ENCODE data around the gene UBA6. TPM values are rescaled to one million over a fixed set of nuclear protein-coding genes. Genes with fewer than 3 reads are reported as not detected.

Gene UBA6
- total RNA-seq, 4 donors from 2014 or later = 49.4 to 81.9 (median 56.3) TPM

- no peak for DNase-seq (ENCODE audit: low spot score in 2 of 2)
- Histone ChIP-seq H3K4me1 (no peaks in the 10 kb centered on the region), H3K27me3 (no peaks in the 10 kb centered on the region), H3K9me3 (no peaks in the 10 kb centered on the region), H3K27ac (no peak overlapping the region), H3K4me3 (no peak overlapping the region), H3K36me3 (peaks cover 34% of the 10 kb centered on the region)
- no peak for TF ChIP-seq EP300 (IDR thresholded peaks at IDR 0.05)
- no peak for TF ChIP-seq POLR2AphosphoS5 (IDR thresholded peaks at IDR 0.05)
- no peak for TF ChIP-seq CTCF (IDR thresholded peaks at IDR 0.05)
- no peak for TF ChIP-seq POLR2A (IDR thresholded peaks at IDR 0.05)
- WGBS = 88% methylated on average over 2 of the region's 2 CpGs
These were observed 20.3 kb downstream of the UBA6 start for GRCh38 chr4:67680581-67681222.

GRCh38 chr4:67678612-67679011 lies 22.3 kb downstream of the UBA6 start:
- Histone ChIP-seq H3K4me3 (no peak overlapping the region), H3K27ac (no peak overlapping the region), H3K36me3 (peaks cover 50% of the 10 kb centered on the region), H3K27me3 (no peaks in the 10 kb centered on the region), H3K9me3 (no peaks in the 10 kb centered on the region), H3K4me1 (no peaks in the 10 kb centered on the region)
- WGBS = 69% methylated on average over 2 of the region's 2 CpGs
- no peak for DNase-seq (ENCODE audit: low spot score in 2 of 2)
- TF ChIP-seq POLR2A (IDR thresholded peaks at IDR 0.05) (no peak), POLR2AphosphoS5 (IDR thresholded peaks at IDR 0.05) (no peak)

- H3K4me1 ChIP-seq = no peaks in the 10 kb centered on the region
- no peak overlapping the region for H3K4me3 ChIP-seq
- H3K27me3 ChIP-seq = no peaks in the 10 kb centered on the region
- 97% methylated on average over 2 of the region's 2 CpGs for WGBS
- no peak overlapping the region for H3K27ac ChIP-seq
- H3K9me3 ChIP-seq = no peaks in the 10 kb centered on the region
- no peak for TF ChIP-seq POLR2AphosphoS5 (IDR thresholded peaks at IDR 0.05)
- no peak for TF ChIP-seq CTCF (IDR thresholded peaks at IDR 0.05)
- no peak for TF ChIP-seq EP300 (IDR thresholded peaks at IDR 0.05)
- no peak for TF ChIP-seq POLR2A (IDR thresholded peaks at IDR 0.05)
- no peak for DNase-seq (ENCODE audit: low spot score in 2 of 2)
- H3K36me3 ChIP-seq = peaks cover 74% of the 10 kb centered on the region
These were observed 26.9 kb downstream of the UBA6 start for GRCh38 chr4:67674098-67674497.

GRCh38 chr4:67668315-67668714 lies 32.6 kb downstream of the UBA6 start:
- Histone ChIP-seq H3K27me3 (no peaks in the 10 kb centered on the region), H3K36me3 (peaks cover 65% of the 10 kb centered on the region), H3K4me1 (no peaks in the 10 kb centered on the region), H3K4me3 (no peak overlapping the region), H3K27ac (no peak overlapping the region), H3K9me3 (no peaks in the 10 kb centered on the region)
- DNase-seq (ENCODE audit: low spot score in 2 of 2) = no peak
- 94% methylated on average over 3 of the region's 3 CpGs for WGBS
- TF ChIP-seq EP300 (IDR thresholded peaks at IDR 0.05) = no peak
- TF ChIP-seq POLR2AphosphoS5 (IDR thresholded peaks at IDR 0.05) = no peak
- TF ChIP-seq CTCF (IDR thresholded peaks at IDR 0.05) = no peak
- TF ChIP-seq POLR2A (IDR thresholded peaks at IDR 0.05) = no peak

- H3K4me3 ChIP-seq = no peak overlapping the region
- TF ChIP-seq EP300 (IDR thresholded peaks at IDR 0.05) (no peak), POLR2A (IDR thresholded peaks at IDR 0.05) (no peak), CTCF (IDR thresholded peaks at IDR 0.05) (no peak), POLR2AphosphoS5 (IDR thresholded peaks at IDR 0.05) (no peak)
- H3K36me3 ChIP-seq = peaks cover 60% of the 10 kb centered on the region
- DNase-seq (ENCODE audit: low spot score in 2 of 2) = no peak
- 97% methylated on average over 4 of the region's 4 CpGs for WGBS
- H3K4me1 ChIP-seq = no peaks in the 10 kb centered on the region
- H3K27me3 ChIP-seq = no peaks in the 10 kb centered on the region
- H3K9me3 ChIP-seq = no peaks in the 10 kb centered on the region
- H3K27ac ChIP-seq = no peak overlapping the region
These were observed 40.5 kb downstream of the UBA6 start for GRCh38 chr4:67660418-67660817.

- Histone ChIP-seq H3K27me3 (no peaks in the 10 kb centered on the region), H3K9me3 (no peaks in the 10 kb centered on the region), H3K4me3 (no peak overlapping the region), H3K36me3 (peaks cover 61% of the 10 kb centered on the region), H3K4me1 (no peaks in the 10 kb centered on the region), H3K27ac (no peak overlapping the region)
- DNase-seq (ENCODE audit: low spot score in 2 of 2) = no peak
- TF ChIP-seq CTCF (IDR thresholded peaks at IDR 0.05) = no peak
- no peak for TF ChIP-seq POLR2A (IDR thresholded peaks at IDR 0.05)
- TF ChIP-seq POLR2AphosphoS5 (IDR thresholded peaks at IDR 0.05) = no peak
- TF ChIP-seq EP300 (IDR thresholded peaks at IDR 0.05) = no peak
- WGBS = 98% methylated on average over 2 of the region's 2 CpGs
These were observed 41.9 kb downstream of the UBA6 start for GRCh38 chr4:67659065-67659464.

Data from suprapubic skin (tissue), 4 donors.